HG03520 (cell line): Measurements from ENCODE around the gene COPE.

Experiments used
- ATAC-seq: cut with Tn5 transposase; IDR thresholded peaks from one replicate; pipeline ENCODE4 v1.9.1; 2021; ENCODE audit warnings: mild to moderate bottlenecking, moderate library complexity; ENCODE audit not compliant: unreplicated experiment

COPE gene

GRCh38 chr19:18868380-18869022 lies 50.7 kb downstream of the COPE start:
- no peak for ATAC-seq

DNA sequence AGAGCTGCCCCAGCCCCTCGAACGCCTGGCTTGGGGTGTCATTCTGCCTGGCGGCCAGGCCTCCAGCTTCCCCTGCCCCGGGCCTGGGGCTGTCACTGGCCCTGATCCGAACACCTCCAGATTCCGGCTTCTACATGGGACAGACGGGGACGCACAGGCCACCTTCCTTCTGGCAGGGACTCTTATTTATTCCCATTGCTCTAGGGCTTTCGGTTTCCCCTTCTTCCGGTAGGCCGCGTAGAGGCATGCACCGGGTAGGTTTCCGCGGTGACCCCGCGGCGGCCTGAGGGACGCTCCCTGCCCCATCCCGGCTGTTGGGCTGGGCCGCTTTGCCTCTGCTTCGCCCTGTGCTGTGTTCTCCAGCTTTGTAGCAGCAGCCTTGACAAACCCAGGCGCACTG lies 51.4 kb downstream of the COPE start:
- no peak for ATAC-seq

- ATAC-seq, result no peak
Measured at GRCh38 chr19:18867199-18867598, 52.0 kb downstream of the COPE start.

GRCh38 chr19:18866800-18867123 lies 52.4 kb downstream of the COPE start:
- no peak for ATAC-seq

- no peak for ATAC-seq
Measured at GRCh38 chr19:18865973-18866799, 53.0 kb downstream of the COPE start.

GRCh38 chr19:18865106-18865972 lies 53.8 kb downstream of the COPE start:
- no peak for ATAC-seq

- ATAC-seq, result no peak
Measured at GRCh38 chr19:18863843-18864362, 55.3 kb downstream of the COPE start.

- ATAC-seq, result no peak
Measured at GRCh38 chr19:18862976-18863842, 56.0 kb downstream of the COPE start.

GRCh38 chr19:18861917-18862316 lies 57.3 kb downstream of the COPE start:
- ATAC-seq, result no peak

- ATAC-seq, result no peak
Measured at GRCh38 chr19:18861235-18861634, 58.0 kb downstream of the COPE start.

GRCh38 chr19:18860725-18861124 lies 58.5 kb downstream of the COPE start:
- no peak for ATAC-seq

DNA sequence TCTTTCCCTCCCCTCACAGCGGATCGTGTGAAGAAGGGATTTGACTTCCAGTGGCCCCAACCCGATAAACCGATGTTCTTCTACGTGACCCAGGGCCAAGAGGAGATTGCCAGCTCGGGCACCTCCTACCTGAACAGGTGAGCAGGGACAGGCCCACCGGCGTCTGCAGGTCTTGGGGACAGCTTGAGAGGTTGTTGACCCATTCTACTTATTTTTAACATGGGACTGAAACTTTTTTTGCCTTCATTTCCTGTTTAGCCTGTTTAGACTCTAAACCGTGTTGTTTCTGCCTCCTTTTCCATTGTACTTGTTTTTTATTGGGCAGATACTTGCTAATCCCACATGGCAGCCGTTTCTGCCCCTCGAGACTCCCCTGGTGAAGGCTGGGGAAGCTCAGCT lies 58.9 kb downstream of the COPE start:
- ATAC-seq, result no peak

DNA sequence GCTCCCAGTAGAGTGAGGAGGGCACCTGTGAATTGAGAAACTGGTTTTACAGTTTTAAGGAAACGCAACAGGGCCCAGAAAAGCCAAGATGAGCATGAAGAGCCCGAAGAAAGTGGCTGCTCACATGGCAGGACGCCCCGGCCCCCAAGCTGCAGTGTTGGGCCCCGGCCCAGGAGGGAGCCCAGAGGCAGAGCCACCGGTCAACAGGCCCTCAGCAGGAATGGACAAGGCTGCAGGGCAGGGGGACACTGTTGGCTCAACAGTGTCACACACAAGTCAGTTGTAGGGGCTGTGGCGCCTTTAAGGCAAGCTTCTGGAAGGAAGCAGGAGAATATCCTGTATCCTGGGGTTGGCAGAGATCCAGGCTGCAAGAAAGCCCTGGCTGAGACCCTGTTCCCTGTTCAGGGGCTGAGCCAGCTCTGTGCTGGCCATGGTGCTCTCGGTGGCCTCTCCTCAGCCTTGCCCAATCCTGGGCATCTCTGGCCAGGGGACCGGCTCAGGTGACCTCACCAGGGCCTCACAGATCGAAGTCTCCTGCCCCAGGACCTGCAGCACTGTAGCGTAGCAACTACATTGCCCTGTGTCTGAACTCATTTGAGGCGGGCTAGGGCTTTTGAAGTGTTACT lies 59.4 kb downstream of the COPE start:
- no peak for ATAC-seq

DNA sequence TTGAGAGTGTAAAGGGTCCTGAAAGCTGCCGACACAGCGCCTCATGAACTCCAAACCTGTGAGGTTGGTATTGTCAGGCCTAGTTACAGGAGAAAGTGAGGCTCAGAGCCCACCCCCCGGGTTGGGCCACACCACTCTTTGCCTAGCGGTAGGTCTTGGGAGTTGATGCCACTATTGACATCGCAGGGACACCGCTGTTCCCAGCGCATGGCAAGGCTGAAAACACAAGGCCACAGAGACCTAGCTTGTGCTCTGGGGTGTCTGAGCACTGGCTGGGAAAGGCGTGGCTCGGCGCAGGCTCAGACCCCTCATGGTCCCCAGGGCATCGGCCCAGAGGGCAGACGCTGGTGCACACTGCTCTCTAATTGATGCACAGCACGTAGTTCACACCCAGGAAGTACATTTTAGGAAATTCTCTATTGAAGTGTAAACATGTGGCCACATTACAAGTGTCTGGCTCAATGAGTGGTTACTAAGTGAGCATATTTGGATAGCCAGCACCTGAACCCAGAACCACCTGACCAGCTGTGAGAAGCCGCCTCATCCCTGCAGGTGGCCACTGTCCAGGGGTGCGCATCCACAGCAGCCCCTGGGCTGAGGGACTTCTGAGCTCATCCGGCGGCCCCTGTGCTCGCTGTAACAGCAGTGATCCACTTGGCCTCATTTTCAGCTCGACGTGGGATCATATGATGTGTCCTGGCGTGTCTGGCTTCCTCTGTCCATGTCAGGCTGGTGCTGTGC lies 60.1 kb downstream of the COPE start:
- no peak for ATAC-seq

- no peak for ATAC-seq
Measured at GRCh38 chr19:18857223-18857622, 62.0 kb downstream of the COPE start.

- no peak for ATAC-seq
Measured at GRCh38 chr19:18856385-18857126, 62.6 kb downstream of the COPE start.

GRCh38 chr19:18855647-18856384 lies 63.4 kb downstream of the COPE start:
- ATAC-seq, result no peak

GRCh38 chr19:18854982-18855381 lies 64.2 kb downstream of the COPE start:
- no peak for ATAC-seq
